HG03045 (cell line): ENCODE measurements around the gene IARS1.

Experiments used
- ATAC-seq: cut with Tn5 transposase; IDR thresholded peaks from one replicate; pipeline ENCODE4 v1.9.1; 2021; ENCODE audit warnings: mild to moderate bottlenecking, moderate library complexity; ENCODE audit not compliant: unreplicated experiment

IARS1 gene

DNA sequence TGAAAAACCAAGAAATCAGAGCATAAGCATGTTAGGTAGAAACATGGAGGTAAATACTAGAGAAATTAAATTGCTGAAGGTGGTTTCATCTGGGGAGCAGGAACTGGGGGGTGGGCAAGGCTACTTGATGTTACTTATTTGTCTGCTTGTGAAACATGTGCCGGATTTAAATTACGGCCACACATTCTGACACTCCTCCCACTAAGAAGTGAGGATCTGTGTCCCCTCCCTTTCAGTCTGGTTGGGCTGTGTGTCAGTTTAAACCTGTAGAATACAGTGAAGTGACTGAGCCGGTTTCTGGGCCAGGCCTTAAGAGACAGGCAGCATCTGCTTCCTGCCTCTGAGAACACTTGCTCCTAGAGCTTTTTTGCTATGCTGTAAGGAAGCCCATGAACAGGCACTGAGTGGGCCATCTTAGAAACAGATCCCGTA is 2.3 kb upstream of the IARS1 start:
- ATAC-seq = no peak

DNA sequence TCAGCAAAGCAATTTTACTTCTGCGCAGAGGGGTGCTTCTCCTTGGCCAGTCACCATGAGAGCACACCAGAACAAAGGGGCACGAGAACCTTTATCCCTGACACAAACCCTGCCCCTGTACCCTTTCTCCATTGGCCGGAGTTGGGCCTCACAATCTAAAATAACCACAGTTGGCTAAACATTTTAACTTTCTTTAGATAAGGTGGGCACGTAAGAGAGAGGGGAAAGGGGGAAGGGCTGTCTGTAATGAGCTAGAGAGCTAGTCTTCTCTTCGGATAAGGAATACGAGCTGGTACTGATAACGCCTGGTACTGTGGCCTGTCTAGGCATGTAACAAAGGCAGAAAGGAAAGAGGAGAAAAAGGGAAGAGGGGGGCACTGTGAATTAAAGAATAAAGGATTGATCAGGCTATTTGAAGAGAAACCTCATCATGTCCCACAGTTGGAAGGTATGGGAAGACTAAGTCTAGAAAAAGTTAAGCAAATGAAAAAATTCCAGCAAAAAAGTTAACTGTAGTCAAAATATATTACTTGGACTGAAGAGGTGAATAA is 1.8 kb upstream of the IARS1 start:
- ATAC-seq = no peak

DNA sequence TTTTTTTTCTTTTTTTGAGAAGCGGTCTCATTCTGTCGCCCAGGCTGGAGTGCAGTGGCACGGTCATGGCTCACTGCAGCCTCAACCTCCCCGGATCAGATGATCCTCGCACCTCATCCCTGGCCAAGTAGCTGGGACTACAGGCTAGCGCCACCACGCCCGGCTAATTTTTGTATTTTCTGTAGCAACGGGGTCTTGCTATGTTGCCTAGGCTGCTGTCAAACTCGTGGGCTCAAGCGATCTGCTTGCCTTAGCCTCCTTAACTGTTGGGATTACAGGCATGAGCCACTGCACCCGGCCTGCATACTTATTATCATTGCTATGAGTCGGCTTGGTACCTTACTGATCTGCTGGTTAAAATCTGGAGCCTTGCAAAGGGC is 790 bp upstream of the IARS1 start:
- no peak for ATAC-seq

DNA sequence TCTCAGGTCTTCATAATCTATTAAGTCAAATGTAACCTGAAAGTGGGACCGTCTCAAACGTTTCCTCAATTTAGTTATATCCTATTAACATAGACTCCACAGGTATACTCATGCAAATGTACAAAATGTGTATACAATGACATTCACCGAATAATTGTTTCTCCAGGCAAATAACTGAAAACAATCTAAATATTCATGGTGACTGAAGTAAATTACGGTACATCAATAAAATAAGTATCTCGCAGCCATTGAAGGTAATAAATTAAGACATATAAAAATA is 482 bp downstream of the IARS1 start:
- no peak for ATAC-seq

DNA sequence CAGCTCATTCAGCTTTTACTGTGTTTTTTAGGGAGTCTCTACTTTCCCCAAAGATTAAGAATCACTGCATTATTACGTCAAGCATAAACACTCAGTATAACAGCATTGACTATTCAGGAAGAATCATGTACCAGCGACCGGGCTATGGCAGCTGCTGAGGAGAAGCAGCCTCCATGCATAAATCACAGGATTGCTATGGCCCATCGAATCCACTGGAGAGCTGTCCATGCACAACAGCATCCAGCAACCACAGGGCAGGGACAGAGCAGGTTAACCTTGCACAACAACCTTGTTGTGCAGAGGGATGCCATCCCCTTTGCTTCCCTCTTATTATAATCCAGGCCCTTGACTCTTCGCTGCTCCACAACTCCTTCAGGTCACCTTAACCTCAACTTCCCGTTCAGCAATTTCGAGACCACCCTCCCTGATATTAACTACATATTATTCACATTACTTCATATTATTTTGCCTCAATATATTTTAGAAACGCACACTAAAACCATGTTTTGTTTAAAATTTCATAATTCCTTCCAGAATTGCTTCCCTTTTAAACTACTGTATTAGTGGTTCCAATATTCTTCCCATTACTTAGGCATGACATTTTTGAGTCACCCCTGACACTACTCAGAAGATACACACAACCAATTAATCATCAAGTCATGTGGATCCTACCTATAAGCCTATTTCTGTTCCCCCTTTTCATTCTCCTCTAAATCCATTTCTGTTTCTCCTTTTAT is 991 bp downstream of the IARS1 start:
- ATAC-seq = no peak

DNA sequence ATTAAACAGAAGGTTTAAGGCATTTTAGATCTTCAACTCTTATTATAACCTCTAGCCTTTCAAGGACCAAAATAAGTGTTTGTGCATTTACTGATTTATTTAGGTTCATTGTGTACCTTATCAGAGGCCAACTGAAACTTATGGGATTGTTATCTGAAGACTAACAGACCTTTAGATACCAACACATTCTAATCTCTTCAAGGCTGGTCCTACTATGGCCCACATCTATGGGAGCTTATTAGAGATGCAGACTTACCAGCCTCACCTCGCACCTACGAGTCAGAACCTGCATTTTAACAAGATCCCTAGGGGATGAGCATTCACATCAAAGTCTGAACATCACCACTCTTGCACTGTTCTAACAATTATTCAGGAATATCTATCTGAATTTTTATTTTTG is 1.9 kb downstream of the IARS1 start:
- no peak for ATAC-seq

DNA sequence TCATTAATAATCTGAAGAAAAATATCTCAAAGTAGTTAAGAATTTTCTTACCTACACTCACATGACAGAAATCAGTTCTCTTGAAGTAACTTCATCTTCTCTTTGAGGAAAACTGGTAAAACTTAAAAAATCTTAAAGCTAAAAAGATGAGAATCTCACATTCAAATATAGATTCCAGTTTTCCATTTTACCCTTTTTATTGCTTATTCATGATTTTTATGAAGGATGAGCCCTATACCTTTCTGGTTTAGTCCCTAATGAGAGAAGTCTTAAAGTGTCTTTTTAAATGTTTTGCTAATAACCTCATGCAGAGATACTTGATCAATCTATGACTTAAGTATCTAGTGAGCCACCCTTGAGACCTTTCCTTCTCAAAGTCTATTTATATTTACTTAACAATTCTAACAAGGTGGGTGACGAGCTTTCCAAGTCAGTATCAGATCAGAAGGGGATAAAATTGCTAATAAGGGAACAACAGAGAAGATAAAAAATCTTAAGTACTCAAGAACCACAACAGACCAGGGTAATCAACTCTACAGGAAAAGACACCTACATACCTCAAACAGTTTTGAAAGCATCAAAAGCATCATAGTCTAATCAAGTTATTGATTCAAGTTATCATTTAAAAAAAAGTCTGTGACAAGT is 2.6 kb downstream of the IARS1 start:
- ATAC-seq = no peak

DNA sequence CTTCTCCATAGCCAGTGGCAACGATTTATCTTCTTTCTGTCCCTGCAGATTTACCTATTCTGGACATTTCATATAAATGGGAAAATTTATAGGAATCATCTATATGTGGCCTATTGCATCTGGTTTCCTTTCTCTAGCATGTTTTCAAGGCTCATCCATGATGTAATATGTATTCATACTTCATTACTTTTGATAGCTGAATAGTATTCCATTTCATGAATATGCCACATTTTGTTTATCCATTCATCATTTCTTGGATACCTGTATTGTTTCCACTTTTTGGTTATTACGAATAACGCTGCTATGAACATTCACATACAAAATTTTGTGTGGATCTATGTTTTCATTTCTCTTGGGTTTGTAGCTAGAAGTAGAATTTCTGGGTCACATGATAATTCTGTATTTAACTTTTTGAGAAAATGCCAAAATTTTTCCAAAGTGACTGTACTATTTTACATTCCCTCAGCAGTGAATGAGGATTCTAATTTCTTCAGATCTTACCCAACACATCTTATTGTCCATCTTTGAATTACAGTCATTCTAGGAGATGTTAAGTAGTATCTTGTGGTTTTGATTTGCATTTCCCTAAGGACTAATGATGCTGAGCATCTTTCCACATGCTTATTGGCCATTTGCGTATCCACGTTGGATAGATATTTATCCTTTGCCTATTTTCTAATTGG is 3.6 kb downstream of the IARS1 start:
- no peak for ATAC-seq

DNA sequence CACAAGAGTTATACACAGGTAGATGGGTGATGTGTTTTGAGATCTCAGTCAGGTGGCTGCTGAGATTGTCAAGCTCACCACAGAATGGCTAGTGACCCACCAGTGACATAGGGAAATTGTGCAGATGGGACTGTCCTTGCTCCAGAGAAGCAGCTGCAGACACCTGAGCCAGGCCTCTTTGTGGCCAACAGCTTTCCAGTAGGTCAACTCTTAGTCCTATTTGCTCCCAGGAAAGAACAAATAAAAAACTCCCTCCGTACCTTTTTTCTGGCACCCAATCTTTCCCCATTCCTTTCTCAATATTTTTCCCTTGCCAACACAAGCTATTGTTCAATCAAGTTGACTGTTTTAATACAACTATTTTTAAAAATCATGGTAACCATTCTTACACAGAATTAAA is 14.2 kb downstream of the IARS1 start:
- ATAC-seq = no peak

DNA sequence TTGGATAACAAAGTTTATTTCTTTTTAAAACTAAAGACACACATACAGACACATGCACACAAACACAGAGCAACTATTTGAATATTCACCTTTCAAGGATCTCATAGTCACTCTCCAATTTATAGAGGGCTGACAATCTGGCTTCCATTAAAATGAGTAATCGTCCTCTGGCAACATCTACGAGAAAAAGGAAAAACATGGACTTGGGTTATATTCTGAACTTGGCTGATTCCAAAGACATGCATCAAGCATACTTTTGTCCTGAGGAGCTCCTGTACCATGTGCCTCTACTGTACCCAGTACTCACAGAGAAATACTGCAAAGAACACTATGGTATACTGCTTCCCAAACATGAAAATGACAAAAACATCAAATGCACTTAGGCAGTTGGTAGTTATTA is 15.4 kb downstream of the IARS1 start:
- ATAC-seq = no peak

DNA sequence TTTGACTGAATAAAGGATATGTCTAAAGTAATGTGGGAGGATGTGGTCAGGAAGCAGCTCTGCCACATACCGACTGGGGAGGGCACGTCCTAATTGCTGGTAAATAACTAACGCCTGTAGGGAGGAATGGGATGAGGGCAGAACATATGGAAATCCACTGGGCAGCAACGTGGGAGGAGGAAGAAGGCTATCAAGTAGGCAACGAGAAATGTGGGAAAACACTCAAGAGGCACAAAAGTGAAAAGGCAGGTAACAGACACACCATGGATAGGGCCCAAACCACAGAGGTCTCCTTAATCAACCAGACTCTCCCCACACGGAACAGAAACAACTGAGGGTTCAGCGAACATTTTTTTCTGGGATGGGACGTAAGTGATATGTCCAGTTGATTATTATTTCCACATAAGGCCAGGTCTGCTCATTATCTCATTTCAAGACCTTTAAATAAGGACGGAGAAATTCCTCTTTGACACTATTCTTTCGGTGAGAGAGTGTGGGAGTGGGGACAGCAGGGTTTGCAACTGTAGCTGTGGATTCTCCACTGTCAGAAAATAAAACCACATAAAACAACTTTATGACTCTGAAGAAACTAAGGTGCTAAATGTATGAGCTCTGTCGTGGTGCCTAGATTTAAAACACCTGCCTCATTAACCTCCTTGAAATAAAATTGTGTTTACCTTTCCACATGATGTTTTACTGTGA is 17.0 kb downstream of the IARS1 start:
- ATAC-seq = no peak

DNA sequence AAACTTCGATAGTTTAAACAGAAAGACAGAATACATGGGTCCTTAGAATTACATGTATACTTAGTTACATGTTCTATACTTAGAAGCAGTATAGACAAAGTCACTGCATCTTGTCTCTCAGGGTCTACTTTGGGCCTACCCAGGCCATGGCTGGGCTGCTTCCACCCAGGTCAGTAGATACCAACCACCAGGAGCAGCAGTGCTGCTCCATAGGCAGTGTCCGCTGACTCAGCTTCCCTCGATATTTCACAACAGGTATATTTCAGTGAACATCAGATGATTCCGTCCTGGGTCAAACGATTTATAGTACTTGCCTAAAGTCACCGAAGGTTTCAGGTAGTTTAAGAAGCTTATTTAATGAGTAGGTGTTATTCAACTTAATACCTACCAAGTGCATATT is 18.0 kb downstream of the IARS1 start:
- no peak for ATAC-seq

DNA sequence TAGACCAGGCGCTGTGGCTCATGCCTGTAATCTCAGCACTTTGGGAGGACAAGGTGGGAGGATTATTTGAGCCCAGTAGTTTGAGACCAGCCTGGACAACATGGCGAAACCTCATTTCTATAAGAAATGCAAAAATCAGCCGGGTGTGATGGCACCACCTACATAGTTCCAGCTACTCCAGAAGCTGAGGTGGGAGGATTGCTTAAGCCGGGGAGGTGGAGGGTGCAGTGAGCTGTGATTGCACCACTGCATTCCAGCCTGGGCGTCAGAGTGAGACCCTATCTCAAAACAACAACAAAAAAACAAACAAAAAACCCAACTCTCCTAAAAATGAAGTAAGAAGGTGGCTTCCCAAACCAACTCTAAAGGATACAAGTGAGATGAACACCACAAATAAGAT is 23.0 kb downstream of the IARS1 start:
- ATAC-seq = no peak

DNA sequence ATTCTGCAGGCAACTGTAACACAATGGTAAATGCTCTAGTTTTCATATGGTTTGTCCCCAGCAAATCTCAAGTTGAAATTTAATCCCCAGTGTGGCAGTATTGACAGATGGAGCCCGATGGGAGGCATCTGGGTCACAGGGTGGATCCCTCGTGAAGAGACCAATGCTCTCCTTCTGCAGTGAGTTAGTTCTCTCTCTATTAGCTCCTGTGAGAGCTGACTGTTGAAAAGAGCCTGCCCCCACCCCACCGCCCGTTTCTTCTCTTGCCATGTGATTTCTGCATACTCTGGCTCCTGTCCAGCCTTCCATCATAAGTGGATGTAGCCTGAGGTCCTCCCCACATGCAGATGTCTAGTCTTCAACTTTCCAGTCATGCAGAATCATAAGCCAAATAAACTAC is 27.0 kb downstream of the IARS1 start:
- no peak for ATAC-seq

DNA sequence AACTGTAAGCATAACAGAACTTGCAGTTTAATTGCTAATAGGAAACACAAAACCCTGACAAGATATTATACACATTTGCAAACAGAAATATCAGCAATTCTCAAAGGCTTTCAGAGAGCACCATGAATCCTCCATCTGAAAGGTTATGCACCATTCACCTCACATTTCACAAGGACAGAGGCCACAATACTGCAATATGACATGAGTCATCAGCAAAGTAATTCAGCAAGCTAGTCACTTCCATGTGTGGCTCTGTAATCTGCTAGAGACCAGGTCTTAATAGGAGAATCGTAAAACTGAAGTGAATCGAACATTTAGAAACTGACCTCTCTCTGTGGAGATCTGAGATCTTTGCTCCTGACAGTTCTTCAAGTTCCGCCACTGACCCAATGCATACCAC is 28.3 kb downstream of the IARS1 start:
- no peak for ATAC-seq

DNA sequence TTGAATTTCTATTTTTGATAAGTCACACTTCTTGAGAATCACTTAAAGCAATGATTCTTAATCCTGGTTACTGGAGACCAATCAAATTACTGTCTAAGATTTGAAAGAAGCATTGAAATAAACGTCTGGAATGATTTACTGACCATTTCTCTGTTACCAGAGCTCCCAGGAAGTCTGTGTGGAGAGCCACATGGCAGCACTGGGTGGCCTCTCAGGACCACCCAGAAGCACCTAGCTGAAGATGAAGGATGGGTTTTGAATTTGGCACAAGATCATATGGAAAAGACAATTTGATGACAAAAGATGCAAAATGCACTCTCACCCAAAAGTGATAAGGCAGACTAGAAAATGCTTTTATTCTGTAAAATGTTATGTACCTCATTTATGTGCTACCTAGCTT is 30.4 kb downstream of the IARS1 start:
- ATAC-seq = no peak

DNA sequence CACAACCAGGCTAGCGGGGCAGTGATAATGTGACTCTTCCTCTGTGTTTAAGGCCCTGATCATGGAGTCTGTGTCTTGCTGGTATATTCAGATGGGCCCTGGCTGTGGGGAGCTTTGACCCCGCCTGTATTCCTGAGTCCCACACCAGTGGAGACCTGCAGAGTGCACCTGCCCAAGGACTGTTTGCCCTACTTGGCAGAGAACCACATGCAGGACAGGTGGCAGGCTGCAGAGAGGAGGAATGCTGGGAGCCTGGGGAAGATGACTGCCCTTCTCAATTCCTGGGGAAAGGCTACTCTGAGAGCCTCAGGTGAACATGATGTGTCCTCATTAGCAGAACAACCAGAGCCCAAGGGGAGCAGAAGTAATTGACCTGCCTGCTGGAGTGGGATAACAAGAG is 36.2 kb downstream of the IARS1 start:
- no peak for ATAC-seq

DNA sequence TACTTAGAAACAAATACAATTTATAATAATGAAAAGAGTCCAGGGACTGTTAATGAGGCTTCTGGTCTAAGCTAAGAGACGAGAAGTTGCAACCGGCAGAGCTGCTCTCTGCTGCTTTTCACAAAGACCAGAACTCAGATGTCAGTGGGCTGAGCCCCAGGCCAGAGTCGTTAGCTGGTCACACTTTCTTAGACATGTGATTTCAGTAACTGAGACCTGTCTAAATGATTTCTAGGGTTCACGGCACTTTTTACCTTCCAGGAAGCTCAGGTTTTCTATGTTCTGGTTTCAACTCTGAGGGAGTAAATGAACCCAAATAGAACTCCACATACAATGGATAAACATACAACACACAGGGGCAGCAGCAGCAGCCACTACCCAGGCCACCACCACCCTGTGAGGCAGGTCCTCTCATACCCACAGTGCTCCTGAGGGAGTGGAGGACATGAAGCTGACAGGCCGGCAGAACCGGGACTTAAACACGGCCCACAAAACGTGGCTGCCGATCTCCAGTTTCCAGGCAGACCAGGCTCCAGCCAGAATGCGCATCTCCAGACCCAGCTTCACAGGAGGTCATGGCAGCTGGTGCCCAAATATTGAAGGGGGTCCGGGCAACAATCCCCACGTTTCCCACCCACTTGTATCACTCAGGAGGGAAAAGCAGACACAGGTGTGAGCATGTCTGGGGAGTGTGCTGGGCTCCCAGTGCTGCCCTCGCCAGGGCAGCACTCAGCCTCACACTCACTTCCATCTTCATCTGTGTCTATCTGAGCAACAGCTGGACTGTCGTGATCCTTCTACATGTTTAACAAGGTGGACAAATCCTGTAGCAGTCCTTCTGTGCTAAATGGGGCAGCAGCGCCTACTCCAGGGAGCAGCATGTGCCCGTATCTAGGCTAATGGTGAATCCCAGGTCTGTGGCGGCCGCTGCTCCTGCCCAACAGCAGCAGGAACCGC is 38.8 kb downstream of the IARS1 start:
- ATAC-seq = no peak

DNA sequence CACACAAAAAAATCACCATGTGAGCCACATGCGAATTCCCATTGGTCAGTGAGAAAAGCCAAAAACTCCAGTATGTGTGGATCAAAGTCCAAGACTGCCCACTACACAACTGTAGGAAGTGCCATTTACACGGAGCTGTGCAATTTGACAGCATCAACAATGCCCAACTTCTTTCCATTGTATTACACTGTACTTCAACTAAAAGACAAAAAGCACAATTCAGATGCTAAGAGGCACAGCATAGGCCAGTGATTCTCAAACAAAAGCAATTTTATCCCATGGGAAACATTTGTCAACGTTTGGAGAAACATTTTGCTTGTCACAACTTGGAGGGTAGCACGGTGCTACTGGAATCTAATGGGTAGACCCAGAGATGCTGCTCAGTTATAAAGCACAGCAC is 39.8 kb downstream of the IARS1 start:
- ATAC-seq = no peak

DNA sequence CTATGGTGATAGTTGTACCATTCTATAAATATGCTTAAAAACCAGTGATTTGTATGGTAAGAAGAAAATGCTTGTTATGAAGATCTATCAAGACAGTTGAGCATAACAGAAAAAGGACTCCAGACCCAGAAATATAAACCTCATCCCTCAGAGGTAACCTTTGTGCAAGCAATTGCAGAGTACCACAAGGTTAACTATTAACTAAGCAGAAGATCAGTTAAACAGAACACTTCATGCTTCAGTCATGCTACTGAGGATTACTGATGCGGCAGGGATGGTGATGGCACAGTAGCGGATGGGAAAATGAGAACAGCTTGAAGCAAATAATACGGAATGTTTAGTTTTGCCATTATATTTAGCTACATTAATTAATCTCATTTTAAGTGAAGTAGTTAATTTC is 45.5 kb downstream of the IARS1 start:
- no peak for ATAC-seq

DNA sequence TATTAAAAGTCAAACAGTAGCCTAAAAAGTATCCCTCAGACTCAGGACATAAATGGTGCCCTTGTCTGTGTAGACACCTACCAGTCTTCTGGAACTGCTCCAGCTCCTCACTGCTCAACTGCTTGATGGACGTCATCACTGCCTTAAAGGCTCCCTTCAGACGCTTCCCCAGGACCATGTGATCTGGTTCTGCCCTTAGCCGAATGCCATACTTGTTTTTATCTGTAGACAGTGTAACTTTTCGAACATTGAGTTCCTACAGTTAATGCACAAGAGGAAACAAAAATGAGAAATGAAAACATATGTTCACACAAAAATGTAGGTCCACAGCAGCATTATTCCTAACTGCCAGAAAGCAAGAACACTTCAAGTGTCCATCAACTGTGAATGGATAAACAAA is 46.2 kb downstream of the IARS1 start:
- ATAC-seq = no peak
